Cardiac muscle cell (in vitro differentiated cells and primary cell): Measurements from ENCODE around the gene PCP2. TPM values are rescaled to one million over a fixed set of nuclear protein-coding genes. Genes with fewer than 3 reads are reported as not detected.

Experiments used
- DNase-seq, 2 donors: peaks; one replicate each; pipeline versions ENCODE4 v3.0.0 to v3.0.0-alpha.2; 2010 to 2017; ENCODE audit warnings: low read depth in 1 of 2, low spot score in 1 of 2
- H3K27ac ChIP-seq: fragments of 200-600 bp; sonication (generic); 2 replicates; pipeline ENCODE4 v1.5.1; 2016
- H3K27me3 ChIP-seq: fragments of 200-600 bp; sonication (generic); 2 replicates; pipeline ENCODE4 v1.6.0; 2016; ENCODE audit warnings: control low read depth
- H3K36me3 ChIP-seq: fragments of 200-600 bp; sonication (generic); 2 replicates; pipeline ENCODE4 v1.5.1; 2016; ENCODE audit warnings: control low read depth
- H3K4me1 ChIP-seq: fragments of 200-600 bp; sonication (generic); 2 replicates; pipeline ENCODE4 v1.8.1; 2017; ENCODE audit warnings: low read depth, mild to moderate bottlenecking, mixed run types
- H3K4me3 ChIP-seq: fragments of 200-600 bp; sonication (generic); 2 replicates; pipeline ENCODE4 v1.5.1; 2016; ENCODE audit warnings: mild to moderate bottlenecking
- H3K9me3 ChIP-seq: fragments of 200-600 bp; sonication (generic); 2 replicates; pipeline ENCODE4 v1.5.1; 2017; ENCODE audit warnings: low read depth, mild to moderate bottlenecking, control low read depth
- polyA plus RNA-seq: library from polyadenylated mRNA; unstranded; fragments of >200 nt; fragmentation: Nextera tagmentation; extraction: Ambion mirVana; gene quantifications from 2 replicates; pipeline ENCODE4 v1.2.1, GENCODE V29; 2016
- total RNA-seq: library from RNA; depleted of rRNA; stranded (reverse); fragments of >200 nt; gene quantifications from 2 replicates; pipeline ENCODE4 v1.2.3, GENCODE V29; 2016
- TF ChIP-seq, protein P1 (sequence below): IDR thresholded peaks from 2 replicates; pipeline ENCODE4 v1.5.1; 2012; ENCODE audit warnings: low read depth, mild to moderate bottlenecking, low read length

The PCP2 gene
- total and polyA plus RNA-seq, 2 experiments from 2014 or later = 0.34 to 0.51 TPM

DNA sequence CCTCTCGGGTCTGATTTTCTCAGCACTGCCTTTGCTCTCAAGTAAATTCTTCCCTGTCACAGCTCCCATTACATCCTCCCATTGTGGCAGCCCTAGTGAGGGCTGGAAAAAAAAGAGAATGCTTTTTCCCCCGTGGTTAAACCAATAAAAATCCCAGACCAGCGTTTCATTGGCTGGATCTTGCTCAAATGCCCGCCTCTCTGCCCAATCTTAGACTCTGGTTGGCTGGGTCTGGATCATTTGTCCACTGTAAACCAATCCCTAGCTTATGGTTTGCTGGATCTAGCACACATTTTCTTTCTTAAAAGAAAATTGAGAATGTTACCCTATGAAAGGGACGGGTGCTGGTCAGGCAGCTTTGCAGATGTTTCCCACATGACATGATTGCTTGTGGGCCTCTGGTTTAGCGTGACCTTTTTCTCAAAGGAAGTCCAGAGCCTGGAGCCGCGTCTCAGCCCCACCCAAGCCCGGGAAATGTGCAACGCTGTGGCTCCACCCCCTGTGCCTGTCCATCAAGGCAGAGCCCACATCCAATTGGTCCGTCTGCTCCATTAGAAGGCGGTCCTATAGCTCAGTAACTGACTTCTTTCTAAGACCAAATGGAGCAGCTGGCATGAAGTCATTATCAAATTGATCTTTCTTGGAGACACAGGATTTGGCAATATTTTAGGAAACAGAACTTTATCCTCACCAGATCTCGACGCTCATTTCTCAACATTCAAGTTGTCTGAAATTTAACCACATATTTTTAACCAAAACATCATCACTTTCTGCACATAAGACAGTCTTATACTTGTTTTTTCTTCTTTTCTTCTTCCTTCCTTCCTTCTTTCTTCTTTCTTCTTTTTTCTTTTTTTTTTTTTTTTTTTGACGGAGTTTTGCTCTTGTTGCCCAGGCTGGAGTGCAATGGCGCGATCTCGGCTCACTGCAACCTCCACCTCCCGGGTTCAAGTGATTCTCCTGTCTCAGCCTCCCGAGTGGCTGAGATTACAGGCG lies 40.8 kb upstream of the PCP2 start:
- Histone ChIP-seq H3K27ac (no peak overlapping the region), H3K4me3 (no peak overlapping the region), H3K27me3 (peaks cover 51% of the 10 kb centered on the region), H3K36me3 (no peaks in the 10 kb centered on the region), H3K9me3 (no peaks in the 10 kb centered on the region), H3K4me1 (no peaks in the 10 kb centered on the region)
- TF ChIP-seq, protein P1, sequence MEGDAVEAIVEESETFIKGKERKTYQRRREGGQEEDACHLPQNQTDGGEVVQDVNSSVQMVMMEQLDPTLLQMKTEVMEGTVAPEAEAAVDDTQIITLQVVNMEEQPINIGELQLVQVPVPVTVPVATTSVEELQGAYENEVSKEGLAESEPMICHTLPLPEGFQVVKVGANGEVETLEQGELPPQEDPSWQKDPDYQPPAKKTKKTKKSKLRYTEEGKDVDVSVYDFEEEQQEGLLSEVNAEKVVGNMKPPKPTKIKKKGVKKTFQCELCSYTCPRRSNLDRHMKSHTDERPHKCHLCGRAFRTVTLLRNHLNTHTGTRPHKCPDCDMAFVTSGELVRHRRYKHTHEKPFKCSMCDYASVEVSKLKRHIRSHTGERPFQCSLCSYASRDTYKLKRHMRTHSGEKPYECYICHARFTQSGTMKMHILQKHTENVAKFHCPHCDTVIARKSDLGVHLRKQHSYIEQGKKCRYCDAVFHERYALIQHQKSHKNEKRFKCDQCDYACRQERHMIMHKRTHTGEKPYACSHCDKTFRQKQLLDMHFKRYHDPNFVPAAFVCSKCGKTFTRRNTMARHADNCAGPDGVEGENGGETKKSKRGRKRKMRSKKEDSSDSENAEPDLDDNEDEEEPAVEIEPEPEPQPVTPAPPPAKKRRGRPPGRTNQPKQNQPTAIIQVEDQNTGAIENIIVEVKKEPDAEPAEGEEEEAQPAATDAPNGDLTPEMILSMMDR = no peak
- peak; percentile 20 to 63 for DNase-seq

DNA sequence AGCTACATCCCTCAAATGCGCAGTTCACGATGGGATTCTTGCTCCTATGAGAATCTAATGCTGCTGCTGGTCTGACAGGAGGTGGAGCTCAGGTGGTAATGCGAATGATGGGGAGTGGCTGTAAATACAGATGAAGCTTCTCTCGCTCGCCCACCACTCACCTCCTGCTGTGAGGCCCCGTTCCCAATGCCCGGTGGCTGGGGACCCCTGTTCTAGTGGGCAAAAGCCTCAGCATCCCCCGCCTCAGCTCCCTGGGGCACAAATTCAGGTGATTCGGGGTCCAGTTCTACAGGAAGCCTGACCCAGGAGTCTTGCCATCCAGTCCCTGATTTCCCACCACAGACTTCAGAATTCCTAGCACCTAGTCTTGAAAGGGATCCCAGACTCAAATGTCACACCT lies 39.0 kb upstream of the PCP2 start:
- TF ChIP-seq, protein P1 = no peak
- peaks cover 65% of the 10 kb centered on the region for H3K27me3 ChIP-seq

DNA sequence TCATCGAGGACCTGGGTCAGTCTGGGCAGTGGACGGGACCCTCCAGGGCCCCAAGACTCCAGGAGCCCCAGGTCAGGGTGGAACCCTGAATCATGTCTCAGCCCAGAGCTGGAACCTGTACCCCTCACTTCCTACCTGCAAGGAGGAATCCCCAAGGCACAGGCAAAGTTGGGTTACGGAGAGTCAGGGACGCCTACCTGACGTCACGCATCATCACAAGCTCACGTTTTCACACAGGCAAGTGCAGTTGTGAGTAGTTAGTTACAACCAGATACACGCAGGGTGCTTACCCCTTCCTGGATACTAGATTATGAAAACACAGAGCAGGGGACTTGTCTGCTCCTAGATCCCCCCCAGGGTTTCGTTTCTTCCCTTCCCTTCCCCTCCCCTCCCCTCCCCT lies 37.3 kb upstream of the PCP2 start:
- Histone ChIP-seq H3K36me3 (no peaks in the 10 kb centered on the region), H3K4me1 (no peaks in the 10 kb centered on the region), H3K27me3 (peaks cover 51% of the 10 kb centered on the region), H3K4me3 (no peak overlapping the region), H3K9me3 (no peaks in the 10 kb centered on the region), H3K27ac (no peak overlapping the region)
- TF ChIP-seq, protein P1 = no peak
- no peak for DNase-seq

More for the DNA sequence above, 39.0 kb upstream of the PCP2 start:
- no peak for DNase-seq
- no peak overlapping the region for H3K4me3 ChIP-seq
- H3K9me3 ChIP-seq = no peaks in the 10 kb centered on the region
- H3K27ac ChIP-seq = no peak overlapping the region
- no peaks in the 10 kb centered on the region for H3K4me1 ChIP-seq
- no peaks in the 10 kb centered on the region for H3K36me3 ChIP-seq

DNA sequence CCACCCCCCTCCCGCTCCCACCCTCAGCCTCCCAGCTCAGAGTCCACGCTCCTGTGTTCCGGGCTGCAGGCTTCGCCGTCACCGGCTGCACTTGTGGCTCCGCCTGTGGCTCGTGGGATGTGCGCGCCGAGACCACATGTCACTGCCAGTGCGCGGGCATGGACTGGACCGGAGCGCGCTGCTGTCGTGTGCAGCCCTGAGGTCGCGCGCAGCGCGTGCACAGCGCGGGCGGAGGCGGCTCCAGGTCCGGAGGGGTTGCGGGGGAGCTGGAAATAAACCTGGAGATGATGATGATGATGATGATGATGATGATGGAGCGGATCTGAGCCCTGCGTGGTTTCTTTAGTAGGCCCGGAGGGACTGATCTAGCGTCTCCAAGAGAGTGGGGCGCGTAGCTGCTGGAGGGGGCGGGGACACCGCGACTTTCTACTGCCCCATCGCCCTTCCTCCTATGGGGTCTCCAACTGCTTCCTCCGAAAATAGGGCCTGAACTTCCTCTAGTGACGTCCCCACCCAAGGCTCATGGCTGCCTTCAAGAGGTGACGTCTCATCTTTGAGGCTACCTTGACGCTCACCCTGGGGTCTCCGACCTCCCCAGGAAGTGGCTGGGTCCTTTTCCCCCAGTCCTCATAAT lies 36.7 kb upstream of the PCP2 start:
- Histone ChIP-seq H3K4me1 (no peaks in the 10 kb centered on the region), H3K27ac (no peak overlapping the region), H3K36me3 (no peaks in the 10 kb centered on the region), H3K27me3 (peaks cover 51% of the 10 kb centered on the region), H3K4me3 (peak overlapping the region; percentile 29), H3K9me3 (no peaks in the 10 kb centered on the region)
- TF ChIP-seq, protein P1 = no peak
- DNase-seq = peak; percentile 3 to 42

DNA sequence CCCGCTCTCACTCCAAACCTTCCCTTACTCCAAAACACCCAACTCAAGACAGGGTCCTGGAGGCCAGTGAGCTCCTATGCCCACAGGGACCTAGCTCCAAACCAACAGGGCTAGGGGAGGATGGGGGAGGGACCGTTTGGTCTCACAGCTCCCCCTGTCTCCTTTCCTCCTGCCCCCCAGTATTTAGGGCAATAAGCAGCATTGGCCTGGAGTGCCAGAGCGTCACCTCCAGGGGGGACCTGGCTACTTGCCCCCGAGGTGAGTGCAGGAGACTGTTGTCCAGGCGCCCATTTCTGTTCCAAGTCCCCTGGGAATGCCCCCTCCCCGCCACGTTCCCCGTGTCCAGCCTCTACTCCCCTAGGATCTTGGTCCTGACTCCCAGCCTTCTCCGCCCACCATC lies 36.1 kb upstream of the PCP2 start:
- peaks cover 51% of the 10 kb centered on the region for H3K27me3 ChIP-seq

More for the DNA sequence above, 36.1 kb upstream of the PCP2 start:
- Histone ChIP-seq H3K27ac (no peak overlapping the region), H3K4me3 (peak overlapping the region; percentile 29), H3K9me3 (no peaks in the 10 kb centered on the region), H3K36me3 (no peaks in the 10 kb centered on the region), H3K4me1 (no peaks in the 10 kb centered on the region)
- no peak for DNase-seq
- TF ChIP-seq, protein P1 = no peak
